Sigmoid colon (tissue), 4 donors: Measurements from ENCODE around the gene MYRF.

Source experiments
- CTCF ChIP-seq, 4 experiments: fragments of 450-650 bp in 3 of 4; fragments of 200-600 bp in 1 of 4; IDR thresholded peaks; one replicate each; pipeline ENCODE4 v1.5.1; 2016 to 2019; ENCODE audit warnings: antibody characterized with exemption in 4 of 4, mild to moderate bottlenecking in 3 of 4, moderate library complexity in 2 of 4
- EP300 ChIP-seq, 4 donors: sonication (generic); formaldehyde crosslinking; IDR thresholded peaks; one replicate each; pipeline ENCODE4 v1.6.1; 2017; ENCODE audit warnings: antibody characterized with exemption in 4 of 4
- POLR2A ChIP-seq, 2 donors: fragments of 450-650 bp; IDR thresholded peaks; one replicate each; pipeline ENCODE4 v1.6.1; 2016; ENCODE audit warnings: antibody characterized with exemption in 2 of 2, mild to moderate bottlenecking in 2 of 2, moderate library complexity in 2 of 2

GRCh38 chr11:61765550-61766253 lies 13.3 kb downstream of the MYRF start:
- TF ChIP-seq EP300 (IDR thresholded peaks at IDR 0.05) (no peak), CTCF (IDR thresholded peaks at IDR 0.05) (no peak), POLR2A (IDR thresholded peaks at IDR 0.05) (no peak)
